SHP77 (cell line): ENCODE measurements around the gene CXCL3.

ENCODE experiments used
- DNase-seq, 2 experiments: peaks; one replicate each; lab custom pipeline; 2025; lab: John Stamatoyannopoulos, UW

The CXCL3 gene

GRCh38 chr4:74014332-74014731 lies 24.2 kb downstream of the CXCL3 start:
- no peak for DNase-seq

- DNase-seq = no peak
Measured at GRCh38 chr4:74013264-74013663, 25.2 kb downstream of the CXCL3 start.

GRCh38 chr4:74012130-74012529 lies 26.4 kb downstream of the CXCL3 start:
- no peak for DNase-seq

GRCh38 chr4:74009307-74009706 lies 29.2 kb downstream of the CXCL3 start:
- DNase-seq = no peak

GRCh38 chr4:74006009-74006476 lies 32.4 kb downstream of the CXCL3 start:
- no peak for DNase-seq

GRCh38 chr4:74005528-74005927 lies 33.0 kb downstream of the CXCL3 start:
- no peak for DNase-seq

GRCh38 chr4:74004668-74005067 lies 33.8 kb downstream of the CXCL3 start:
- DNase-seq = no peak

- no peak for DNase-seq
Measured at GRCh38 chr4:74000301-74000700, 38.2 kb downstream of the CXCL3 start.

GRCh38 chr4:73998040-73999011 lies 40.2 kb downstream of the CXCL3 start, which contains the start of gene CXCL5:
TSS of gene CXCL5 (minus strand) at chr4:73998677. CDS start at chr4:73998581, 96 bp downstream.
- DNase-seq = no peak

- DNase-seq = no peak
Measured at GRCh38 chr4:73992050-73992449, 46.4 kb downstream of the CXCL3 start.

GRCh38 chr4:73991742-73992000 lies 46.8 kb downstream of the CXCL3 start:
- no peak for DNase-seq

- no peak for DNase-seq
Measured at GRCh38 chr4:73990988-73991741, 47.3 kb downstream of the CXCL3 start.

- DNase-seq = no peak
Measured at GRCh38 chr4:73989928-73990327, 48.6 kb downstream of the CXCL3 start.

GRCh38 chr4:73989031-73989430 lies 49.5 kb downstream of the CXCL3 start:
- DNase-seq = no peak

- no peak for DNase-seq
Measured at GRCh38 chr4:73988061-73988460, 50.4 kb downstream of the CXCL3 start, which contains the start of gene PPBP. TSS of gene PPBP (minus strand) at chr4:73988190. CDS start at chr4:73988103, 87 bp downstream.
